MM.1S (cell line): ENCODE measurements around the gene PTCD2.

Experiments used
- CTCF ChIP-seq: fragments of 300-600 bp; sonication (generic); IDR thresholded peaks from 2 replicates; pipeline ENCODE4 v1.5.1; 2016; ENCODE audit warnings: antibody characterized with exemption, low read length, mixed read lengths
- EZH2 ChIP-seq: fragments of 300-600 bp; sonication (generic); optimal IDR thresholded peaks from 2 replicates; pipeline ENCODE3; 2017; ENCODE audit warnings: low read depth, mild to moderate bottlenecking, antibody characterized with exemption, low read length, mixed read lengths

- TF ChIP-seq CTCF, result no peak
- TF ChIP-seq EZH2, result no peak
Observed at GRCh38 chr5:72388646-72389045, 68.5 kb downstream of the PTCD2 start.
